ENCODE data around the gene COG5.

The COG5 gene

DNA sequence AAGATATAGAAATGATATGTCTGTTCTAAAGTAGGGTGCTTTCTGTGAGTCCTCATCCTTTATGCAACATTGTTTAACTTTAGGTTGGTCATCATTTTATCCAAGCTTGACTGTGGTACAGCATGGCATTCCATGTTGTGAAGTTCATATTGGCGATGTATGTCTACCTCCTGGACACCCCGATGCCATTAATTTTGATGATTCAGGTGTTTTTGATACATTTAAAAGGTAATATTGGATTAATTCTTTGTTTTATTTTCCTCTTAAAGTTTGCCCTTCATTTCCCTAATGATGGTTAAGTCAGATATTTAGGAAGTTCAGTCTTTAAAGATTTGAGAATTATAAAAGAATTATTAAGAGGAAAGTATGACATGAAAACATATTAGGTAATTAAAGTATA is 373.6 kb downstream of the COG5 start:
- H3K9me3 ChIP-seq (ENCODE audit: control insufficient read depth in 2 of 2, low read length in 2 of 2), result no peaks in the 10 kb centered on the region
- H3K9ac ChIP-seq (ENCODE audit: low read depth in 1 of 2, low read length in 2 of 2), result no peak overlapping the region
- no peaks in the 10 kb centered on the region for H3K27me3 ChIP-seq (ENCODE audit: control insufficient read depth in 2 of 2, insufficient read depth in 2 of 2, low read length in 2 of 2)
- no peak overlapping the region for H3K27ac ChIP-seq (ENCODE audit: low read depth in 2 of 2, low read length in 2 of 2)
- no peaks in the 10 kb centered on the region for H3K4me1 ChIP-seq (ENCODE audit: control insufficient read depth in 2 of 2, insufficient read depth in 2 of 2, low read length in 2 of 2)
- peaks cover 52 to 61% of the 10 kb centered on the region in 2 donors for H3K36me3 ChIP-seq (ENCODE audit: control insufficient read depth in 2 of 2, insufficient read depth in 2 of 2, low read length in 2 of 2)
- no peak overlapping the region for H3K4me3 ChIP-seq (ENCODE audit: low read length in 2 of 2)

DNA sequence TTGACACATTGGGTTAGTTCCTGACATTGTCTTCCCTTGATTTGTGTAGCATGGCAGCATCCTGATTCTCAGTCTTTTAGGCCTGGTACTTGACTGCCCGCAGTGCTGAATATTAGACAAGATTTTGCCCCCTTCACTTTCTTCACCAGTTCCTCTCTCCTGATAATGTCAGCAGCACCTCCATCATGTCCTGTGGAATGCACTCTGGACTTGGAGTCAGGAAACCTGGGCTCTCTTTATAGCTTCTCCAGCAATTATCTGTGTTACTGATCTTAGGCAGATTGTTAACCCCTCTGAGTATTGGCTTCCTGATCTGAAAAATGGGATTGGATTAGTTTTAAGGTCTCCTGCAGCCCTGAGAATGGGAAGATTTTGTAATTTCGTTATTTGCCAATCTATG is 375.9 kb downstream of the COG5 start:
- H3K36me3 ChIP-seq (ENCODE audit: control insufficient read depth in 2 of 2, insufficient read depth in 2 of 2, low read length in 2 of 2), result peaks cover 56 to 67% of the 10 kb centered on the region in 2 donors
- H3K27me3 ChIP-seq (ENCODE audit: control insufficient read depth in 2 of 2, insufficient read depth in 2 of 2, low read length in 2 of 2), result no peaks in the 10 kb centered on the region
- H3K9ac ChIP-seq (ENCODE audit: low read depth in 1 of 2, low read length in 2 of 2), result no peak overlapping the region
- H3K4me3 ChIP-seq (ENCODE audit: low read length in 2 of 2), result no peak overlapping the region
- no peaks in the 10 kb centered on the region for H3K4me1 ChIP-seq (ENCODE audit: control insufficient read depth in 2 of 2, insufficient read depth in 2 of 2, low read length in 2 of 2)
- no peak overlapping the region for H3K27ac ChIP-seq (ENCODE audit: low read depth in 2 of 2, low read length in 2 of 2)
- H3K9me3 ChIP-seq (ENCODE audit: control insufficient read depth in 2 of 2, low read length in 2 of 2), result no peaks in the 10 kb centered on the region

DNA sequence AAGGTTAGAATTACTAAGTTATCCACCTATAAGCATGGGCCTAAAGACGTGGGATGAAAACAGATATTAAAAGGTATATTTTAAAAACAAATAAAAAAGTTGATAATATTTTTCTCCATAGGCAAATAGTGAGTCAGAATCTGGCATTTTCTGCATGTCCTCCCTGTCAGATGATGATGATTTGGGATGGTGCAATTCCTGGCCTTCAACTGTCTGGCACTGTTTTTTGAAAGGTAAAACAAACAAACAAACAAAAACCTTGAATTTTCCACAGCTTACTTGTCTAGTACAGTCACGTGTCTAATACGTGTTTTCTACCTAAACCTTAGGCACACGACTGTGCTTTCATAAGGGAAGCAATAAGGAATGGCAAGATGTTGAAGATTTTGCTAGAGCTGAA is 377.5 kb downstream of the COG5 start:
- Histone ChIP-seq H3K4me3 (ENCODE audit: low read length in 2 of 2) (no peak overlapping the region), H3K9ac (ENCODE audit: low read depth in 1 of 2, low read length in 2 of 2) (no peak overlapping the region), H3K4me1 (ENCODE audit: control insufficient read depth in 2 of 2, insufficient read depth in 2 of 2, low read length in 2 of 2) (no peaks in the 10 kb centered on the region), H3K27me3 (ENCODE audit: control insufficient read depth in 2 of 2, insufficient read depth in 2 of 2, low read length in 2 of 2) (no peaks in the 10 kb centered on the region), H3K27ac (ENCODE audit: low read depth in 2 of 2, low read length in 2 of 2) (no peak overlapping the region), H3K9me3 (ENCODE audit: control insufficient read depth in 2 of 2, low read length in 2 of 2) (no peaks in the 10 kb centered on the region), H3K36me3 (ENCODE audit: control insufficient read depth in 2 of 2, insufficient read depth in 2 of 2, low read length in 2 of 2) (peaks cover 51 to 67% of the 10 kb centered on the region in 2 donors)

DNA sequence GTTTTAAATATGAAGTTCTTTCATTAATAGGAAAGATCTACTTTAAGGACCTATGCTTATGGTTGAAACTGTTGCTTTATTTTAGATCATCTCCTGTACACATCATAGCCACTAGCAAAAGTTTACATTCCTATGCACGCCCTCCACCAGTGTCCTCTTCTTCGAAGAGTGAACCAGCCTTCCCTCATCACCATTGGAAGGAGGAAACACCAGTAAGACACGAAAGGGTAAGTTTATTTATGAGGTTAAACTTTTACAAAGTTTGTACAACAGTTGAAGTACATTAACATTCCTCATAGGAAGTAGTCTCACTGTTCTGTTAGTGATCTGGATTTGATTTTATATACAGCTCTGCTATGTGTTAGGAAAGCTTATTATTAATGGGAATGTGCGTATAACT is 378.0 kb downstream of the COG5 start:
- peaks cover 0 to under 1% of the 10 kb centered on the region in 2 donors for H3K4me1 ChIP-seq (ENCODE audit: control insufficient read depth in 2 of 2, insufficient read depth in 2 of 2, low read length in 2 of 2)
- no peak overlapping the region for H3K27ac ChIP-seq (ENCODE audit: low read depth in 2 of 2, low read length in 2 of 2)
- H3K4me3 ChIP-seq (ENCODE audit: low read length in 2 of 2), result no peak overlapping the region
- H3K9me3 ChIP-seq (ENCODE audit: control insufficient read depth in 2 of 2, low read length in 2 of 2), result no peaks in the 10 kb centered on the region
- H3K9ac ChIP-seq (ENCODE audit: low read depth in 1 of 2, low read length in 2 of 2), result no peak overlapping the region
- no peaks in the 10 kb centered on the region for H3K27me3 ChIP-seq (ENCODE audit: control insufficient read depth in 2 of 2, insufficient read depth in 2 of 2, low read length in 2 of 2)
- H3K36me3 ChIP-seq (ENCODE audit: control insufficient read depth in 2 of 2, insufficient read depth in 2 of 2, low read length in 2 of 2), result peaks cover 49 to 65% of the 10 kb centered on the region in 2 donors

DNA sequence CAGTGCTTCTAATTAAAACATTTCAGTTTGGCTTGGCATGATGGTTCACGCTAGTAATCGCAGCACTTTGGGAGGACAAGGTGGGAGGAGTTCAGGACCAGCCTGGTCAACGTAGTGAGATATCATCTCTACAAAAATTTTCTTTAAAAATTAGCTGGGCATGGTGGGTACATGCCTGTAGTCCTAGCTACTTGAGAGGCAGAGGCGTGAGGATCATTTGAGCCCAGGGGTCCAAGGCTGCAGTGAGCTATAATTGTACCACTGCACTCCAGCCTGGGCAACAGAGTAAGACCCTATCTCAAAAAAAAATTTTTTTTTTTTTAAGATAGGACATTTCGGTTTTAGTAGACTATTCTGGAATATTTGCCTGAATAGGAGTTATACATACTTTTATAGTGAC is 382.5 kb downstream of the COG5 start:
- H3K4me3 ChIP-seq (ENCODE audit: low read length in 2 of 2), result no peak overlapping the region
- H3K27me3 ChIP-seq (ENCODE audit: control insufficient read depth in 2 of 2, insufficient read depth in 2 of 2, low read length in 2 of 2), result no peaks in the 10 kb centered on the region
- H3K9me3 ChIP-seq (ENCODE audit: control insufficient read depth in 2 of 2, low read length in 2 of 2), result no peaks in the 10 kb centered on the region
- H3K9ac ChIP-seq (ENCODE audit: low read depth in 1 of 2, low read length in 2 of 2), result no peak overlapping the region
- H3K36me3 ChIP-seq (ENCODE audit: control insufficient read depth in 2 of 2, insufficient read depth in 2 of 2, low read length in 2 of 2), result peaks cover 26 to 35% of the 10 kb centered on the region in 2 donors
- H3K27ac ChIP-seq (ENCODE audit: low read depth in 2 of 2, low read length in 2 of 2), result no peak overlapping the region
- H3K4me1 ChIP-seq (ENCODE audit: control insufficient read depth in 2 of 2, insufficient read depth in 2 of 2, low read length in 2 of 2), result peaks cover 4 to 12% of the 10 kb centered on the region in 2 donors

DNA sequence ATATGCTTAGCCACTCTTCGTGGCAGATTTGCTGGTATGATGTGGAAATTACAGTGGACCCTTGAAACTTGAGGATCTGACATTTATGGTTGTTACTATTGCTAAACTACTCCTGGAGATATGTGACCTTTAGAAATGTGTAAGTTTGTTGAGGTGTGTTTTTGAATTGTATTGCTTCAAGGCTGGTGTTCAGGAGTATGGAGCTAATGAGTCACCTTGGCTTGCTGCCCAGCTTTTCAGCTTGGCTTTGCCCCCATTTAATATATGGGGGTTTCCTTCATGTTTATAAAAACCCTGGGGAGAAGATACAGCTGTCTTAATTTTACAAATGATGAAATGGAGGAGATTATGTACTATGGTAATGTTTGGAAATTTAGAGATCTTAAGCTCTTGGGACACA is 383.3 kb downstream of the COG5 start:
- Histone ChIP-seq H3K9ac (ENCODE audit: low read depth in 1 of 2, low read length in 2 of 2) (no peak overlapping the region), H3K27ac (ENCODE audit: low read depth in 2 of 2, low read length in 2 of 2) (no peak overlapping the region), H3K4me1 (ENCODE audit: control insufficient read depth in 2 of 2, insufficient read depth in 2 of 2, low read length in 2 of 2) (peaks cover 4 to 12% of the 10 kb centered on the region in 2 donors), H3K36me3 (ENCODE audit: control insufficient read depth in 2 of 2, insufficient read depth in 2 of 2, low read length in 2 of 2) (peaks cover 26 to 28% of the 10 kb centered on the region in 2 donors), H3K9me3 (ENCODE audit: control insufficient read depth in 2 of 2, low read length in 2 of 2) (no peaks in the 10 kb centered on the region), H3K27me3 (ENCODE audit: control insufficient read depth in 2 of 2, insufficient read depth in 2 of 2, low read length in 2 of 2) (no peaks in the 10 kb centered on the region), H3K4me3 (ENCODE audit: low read length in 2 of 2) (no peak overlapping the region)

DNA sequence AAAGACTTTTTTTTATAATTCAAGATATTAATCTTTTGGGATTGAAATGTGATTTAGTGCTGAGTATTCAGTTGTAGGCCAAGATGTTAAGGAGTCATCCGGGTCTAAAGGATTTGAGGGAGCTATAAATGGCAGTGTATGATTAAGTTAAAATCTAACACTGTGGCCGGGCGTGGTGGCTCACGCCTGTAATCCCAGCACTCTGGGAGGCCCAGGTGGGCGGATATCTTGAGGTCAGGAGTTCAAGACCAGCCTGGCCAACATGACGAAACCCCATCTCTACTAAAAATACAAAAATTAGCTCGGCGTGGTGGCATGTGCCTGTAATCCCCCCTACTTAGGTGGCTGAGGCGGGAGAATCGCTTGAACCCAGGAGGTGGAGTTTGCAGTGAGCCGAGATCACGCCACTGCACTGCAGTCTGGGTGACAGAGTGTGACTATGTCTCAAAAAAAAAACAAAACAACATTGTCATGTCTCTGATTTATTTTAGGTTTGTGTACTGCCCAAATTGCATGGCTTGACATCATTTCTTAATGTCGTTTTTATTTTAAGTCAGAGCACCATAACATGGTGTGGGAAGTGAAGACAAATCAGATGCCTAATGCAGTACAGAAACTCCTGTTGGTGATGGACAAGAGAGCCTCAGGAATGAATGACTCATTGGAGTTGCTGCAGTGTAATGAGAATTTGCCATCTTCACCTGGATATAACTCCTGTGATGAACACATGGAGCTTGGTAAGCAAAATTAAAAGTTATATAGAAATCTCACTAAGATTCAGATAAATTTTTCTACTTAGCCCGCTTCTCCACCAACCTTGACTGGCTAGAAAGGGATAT is 384.2 kb downstream of the COG5 start:
- H3K9me3 ChIP-seq (ENCODE audit: control insufficient read depth in 2 of 2, low read length in 2 of 2), result no peaks in the 10 kb centered on the region
- H3K9ac ChIP-seq (ENCODE audit: low read depth in 1 of 2, low read length in 2 of 2), result no peak overlapping the region
- peaks cover 4 to 12% of the 10 kb centered on the region in 2 donors for H3K4me1 ChIP-seq (ENCODE audit: control insufficient read depth in 2 of 2, insufficient read depth in 2 of 2, low read length in 2 of 2)
- no peak overlapping the region for H3K4me3 ChIP-seq (ENCODE audit: low read length in 2 of 2)
- no peaks in the 10 kb centered on the region for H3K27me3 ChIP-seq (ENCODE audit: control insufficient read depth in 2 of 2, insufficient read depth in 2 of 2, low read length in 2 of 2)
- peaks cover 20 to 23% of the 10 kb centered on the region in 2 donors for H3K36me3 ChIP-seq (ENCODE audit: control insufficient read depth in 2 of 2, insufficient read depth in 2 of 2, low read length in 2 of 2)
- no peak overlapping the region for H3K27ac ChIP-seq (ENCODE audit: low read depth in 2 of 2, low read length in 2 of 2)

DNA sequence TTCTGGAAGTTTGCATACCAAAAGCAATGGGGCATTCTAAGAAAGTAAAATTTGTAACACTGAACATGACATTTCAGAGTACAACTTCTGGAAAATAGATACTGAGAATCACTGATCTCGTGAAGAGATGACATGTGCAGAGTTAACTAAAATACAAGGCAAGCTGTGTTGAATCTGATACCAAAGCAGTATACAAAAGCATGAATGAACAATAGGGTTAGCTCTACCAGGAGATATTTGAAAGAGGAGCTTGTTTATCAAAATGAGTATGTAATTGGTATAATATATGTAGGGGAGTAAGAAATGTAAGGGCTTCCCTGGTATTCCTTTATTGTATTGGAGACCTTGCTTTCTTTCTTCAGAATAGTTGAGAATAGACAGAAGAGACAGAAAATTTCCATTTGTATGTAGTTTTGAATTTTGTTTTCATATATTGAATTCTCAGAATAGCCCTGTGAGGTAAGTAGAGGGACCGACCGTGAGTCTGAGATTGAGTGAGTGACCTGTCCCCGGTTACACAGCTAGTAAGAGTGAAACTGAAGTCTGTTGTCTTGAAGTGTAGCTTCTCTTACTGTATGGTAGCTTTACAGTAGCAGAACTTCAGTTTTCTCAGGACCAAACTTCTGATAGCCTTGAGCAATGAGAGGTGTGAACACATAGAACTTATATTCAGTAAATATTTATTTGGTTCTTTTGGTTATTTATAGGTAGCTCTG is 389.9 kb downstream of the COG5 start:
- H3K4me1 ChIP-seq (ENCODE audit: control insufficient read depth in 2 of 2, insufficient read depth in 2 of 2, low read length in 2 of 2), result peaks cover 9 to 10% of the 10 kb centered on the region in 2 donors
- no peak overlapping the region for H3K27ac ChIP-seq (ENCODE audit: low read depth in 2 of 2, low read length in 2 of 2)
- H3K4me3 ChIP-seq (ENCODE audit: low read length in 2 of 2), result no peak overlapping the region
- no peaks in the 10 kb centered on the region for H3K9me3 ChIP-seq (ENCODE audit: control insufficient read depth in 2 of 2, low read length in 2 of 2)
- no peaks in the 10 kb centered on the region for H3K27me3 ChIP-seq (ENCODE audit: control insufficient read depth in 2 of 2, insufficient read depth in 2 of 2, low read length in 2 of 2)
- H3K9ac ChIP-seq (ENCODE audit: low read depth in 1 of 2, low read length in 2 of 2), result no peak overlapping the region
- H3K36me3 ChIP-seq (ENCODE audit: control insufficient read depth in 2 of 2, insufficient read depth in 2 of 2, low read length in 2 of 2), result peaks cover 0 to 4% of the 10 kb centered on the region in 2 donors

DNA sequence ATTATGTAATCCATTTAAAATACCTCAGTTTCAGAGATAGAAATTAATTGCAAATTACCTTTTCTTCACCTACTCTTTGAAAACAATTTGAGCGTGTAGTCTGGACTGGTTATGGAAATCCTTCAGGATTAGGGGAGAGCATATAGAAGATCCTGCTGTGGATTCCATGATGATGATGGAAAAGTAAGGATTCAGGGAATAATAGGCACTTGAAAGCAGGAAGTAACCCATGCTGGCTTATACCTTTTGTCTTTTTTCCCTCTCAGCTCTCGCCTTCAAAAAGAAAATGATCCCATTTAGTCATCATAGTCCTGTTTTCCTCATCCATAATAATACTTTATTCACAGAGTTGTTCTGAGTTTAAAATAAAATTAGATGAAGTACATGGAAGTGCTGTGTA is 390.5 kb downstream of the COG5 start:
- Histone ChIP-seq H3K27me3 (ENCODE audit: control insufficient read depth in 2 of 2, insufficient read depth in 2 of 2, low read length in 2 of 2) (no peaks in the 10 kb centered on the region), H3K4me1 (ENCODE audit: control insufficient read depth in 2 of 2, insufficient read depth in 2 of 2, low read length in 2 of 2) (peaks cover 9 to 10% of the 10 kb centered on the region in 2 donors), H3K9ac (ENCODE audit: low read depth in 1 of 2, low read length in 2 of 2) (no peak overlapping the region), H3K27ac (ENCODE audit: low read depth in 2 of 2, low read length in 2 of 2) (no peak overlapping the region), H3K4me3 (ENCODE audit: low read length in 2 of 2) (no peak overlapping the region), H3K36me3 (ENCODE audit: control insufficient read depth in 2 of 2, insufficient read depth in 2 of 2, low read length in 2 of 2) (peaks cover 0 to 4% of the 10 kb centered on the region in 2 donors), H3K9me3 (ENCODE audit: control insufficient read depth in 2 of 2, low read length in 2 of 2) (no peaks in the 10 kb centered on the region)

DNA sequence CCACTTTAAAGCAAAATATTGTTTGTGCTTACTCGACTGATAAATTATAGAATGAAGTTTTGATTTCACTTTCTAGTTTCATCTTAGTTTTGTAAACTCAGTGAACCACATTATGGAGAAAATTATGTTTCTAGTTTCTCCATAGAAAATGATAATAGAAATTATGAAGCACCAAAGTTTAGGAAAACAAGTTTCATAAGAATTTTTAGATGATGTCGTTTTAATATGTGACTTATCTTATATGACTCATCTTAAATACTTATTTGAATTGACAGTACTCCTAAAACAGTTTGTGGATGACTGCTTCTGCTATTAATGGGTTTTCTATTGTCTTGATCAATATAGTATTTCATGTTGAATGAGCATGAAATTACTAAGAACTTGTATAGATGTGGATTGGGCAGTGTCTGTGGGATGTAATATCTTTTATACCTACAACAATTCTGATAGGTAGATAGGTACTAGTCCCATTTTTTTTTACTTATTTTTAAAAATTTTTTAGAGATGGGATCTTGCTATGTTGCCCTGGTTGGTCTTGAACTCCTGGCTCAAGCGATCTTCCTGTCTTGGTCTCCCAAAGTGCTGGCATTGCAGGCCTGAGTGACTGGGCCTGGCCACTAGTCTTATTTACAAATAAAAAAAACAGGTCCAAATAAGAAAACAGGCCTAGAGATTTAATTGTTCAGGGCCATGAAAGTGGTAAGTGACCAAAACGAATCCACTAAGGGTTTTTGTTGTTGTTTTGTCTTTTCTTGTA is 391.3 kb downstream of the COG5 start:
- Histone ChIP-seq H3K27ac (ENCODE audit: low read depth in 2 of 2, low read length in 2 of 2) (no peak overlapping the region), H3K27me3 (ENCODE audit: control insufficient read depth in 2 of 2, insufficient read depth in 2 of 2, low read length in 2 of 2) (no peaks in the 10 kb centered on the region), H3K9me3 (ENCODE audit: control insufficient read depth in 2 of 2, low read length in 2 of 2) (no peaks in the 10 kb centered on the region), H3K4me1 (ENCODE audit: control insufficient read depth in 2 of 2, insufficient read depth in 2 of 2, low read length in 2 of 2) (peaks cover 10% of the 10 kb centered on the region in 2 donors), H3K9ac (ENCODE audit: low read depth in 1 of 2, low read length in 2 of 2) (no peak overlapping the region), H3K4me3 (ENCODE audit: low read length in 2 of 2) (no peak overlapping the region), H3K36me3 (ENCODE audit: control insufficient read depth in 2 of 2, insufficient read depth in 2 of 2, low read length in 2 of 2) (peaks cover 0 to 4% of the 10 kb centered on the region in 2 donors)

Data from mucosa of rectum (tissue), 2 donors.